SU-DHL-6 (cell line): Measurements from ENCODE around the gene NUP210L.

Source experiments
- EZH2phosphoT487 ChIP-seq: fragments of 200-600 bp; sonication (generic), shearing (Covaris generic); conservative IDR thresholded peaks from 2 replicates; pipeline ENCODE4 v1.6.1; 2018; ENCODE audit warnings: mild to moderate bottlenecking, antibody characterized with exemption, low read length, moderate library complexity, mixed read lengths
- TF ChIP-seq, protein P1 (sequence below): fragments of 200-600 bp; sonication (generic); IDR thresholded peaks from one replicate; pipeline ENCODE4 v1.5.1; 2017; ENCODE audit warnings: antibody characterized with exemption, mild to moderate bottlenecking, low read length, moderate library complexity; ENCODE audit not compliant: insufficient read depth, poor library complexity, severe bottlenecking

DNA sequence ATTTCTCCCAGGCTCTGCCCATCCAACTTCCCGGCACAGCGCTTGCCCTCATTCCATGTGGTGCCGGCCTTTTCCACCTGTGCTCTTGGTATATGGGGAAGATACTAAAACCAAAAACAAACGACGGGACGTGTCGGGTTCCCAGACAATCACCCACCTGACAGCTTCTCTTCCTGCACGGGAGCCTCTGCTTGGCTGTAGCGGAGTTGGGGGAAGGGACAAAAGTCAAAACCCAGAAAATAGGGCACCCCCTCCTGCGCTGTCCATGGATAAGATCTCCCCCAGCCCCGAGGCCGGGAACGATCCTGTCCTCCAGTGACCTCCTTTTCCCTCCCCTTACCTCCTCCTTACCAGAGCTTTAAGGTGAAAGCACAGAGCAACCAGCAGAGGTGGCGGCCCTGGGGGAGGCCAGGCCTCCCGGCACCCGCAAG, 178.0 kb downstream of the NUP210L start:
- TF ChIP-seq, protein P1, sequence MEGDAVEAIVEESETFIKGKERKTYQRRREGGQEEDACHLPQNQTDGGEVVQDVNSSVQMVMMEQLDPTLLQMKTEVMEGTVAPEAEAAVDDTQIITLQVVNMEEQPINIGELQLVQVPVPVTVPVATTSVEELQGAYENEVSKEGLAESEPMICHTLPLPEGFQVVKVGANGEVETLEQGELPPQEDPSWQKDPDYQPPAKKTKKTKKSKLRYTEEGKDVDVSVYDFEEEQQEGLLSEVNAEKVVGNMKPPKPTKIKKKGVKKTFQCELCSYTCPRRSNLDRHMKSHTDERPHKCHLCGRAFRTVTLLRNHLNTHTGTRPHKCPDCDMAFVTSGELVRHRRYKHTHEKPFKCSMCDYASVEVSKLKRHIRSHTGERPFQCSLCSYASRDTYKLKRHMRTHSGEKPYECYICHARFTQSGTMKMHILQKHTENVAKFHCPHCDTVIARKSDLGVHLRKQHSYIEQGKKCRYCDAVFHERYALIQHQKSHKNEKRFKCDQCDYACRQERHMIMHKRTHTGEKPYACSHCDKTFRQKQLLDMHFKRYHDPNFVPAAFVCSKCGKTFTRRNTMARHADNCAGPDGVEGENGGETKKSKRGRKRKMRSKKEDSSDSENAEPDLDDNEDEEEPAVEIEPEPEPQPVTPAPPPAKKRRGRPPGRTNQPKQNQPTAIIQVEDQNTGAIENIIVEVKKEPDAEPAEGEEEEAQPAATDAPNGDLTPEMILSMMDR, result no peak
- TF ChIP-seq EZH2phosphoT487, result no peak
